Esophagus muscularis mucosa (tissue), 4 donors: ENCODE measurements around the gene TAMALIN. TPM values are rescaled to one million over a fixed set of nuclear protein-coding genes. Genes with fewer than 3 reads are reported as not detected.

Experiments used
- DNase-seq: peaks from one replicate; pipeline ENCODE4 v3.0.0-alpha.2; 2017; ENCODE audit errors: extremely low spot score
- H3K27ac ChIP-seq, 4 donors: fragments of 200-600 bp; sonication (generic); replicated peaks in 1 of 4; 1 replicate in 3 of 4; 2 replicates in 1 of 4; pipeline ENCODE4 v1.5.1; 2016 to 2019; ENCODE audit warnings: mild to moderate bottlenecking in 1 of 4
- H3K27me3 ChIP-seq, 4 donors: fragments of 200-600 bp; sonication (generic); one replicate each; pipeline versions ENCODE4 v1.5.1 to v1.6.0; 2016 to 2019
- H3K36me3 ChIP-seq, 4 donors: fragments of 200-600 bp; sonication (generic); one replicate each; pipeline ENCODE4 v1.5.1; 2016 to 2019
- H3K4me1 ChIP-seq, 4 donors: fragments of 200-600 bp; sonication (generic); one replicate each; pipeline ENCODE4 v1.5.1; 2016 to 2019
- H3K4me3 ChIP-seq, 4 donors: fragments of 200-600 bp; sonication (generic); 1 replicate in 2 of 4; 2 replicates in 2 of 4; pipeline ENCODE4 v1.5.1; 2016 to 2019; ENCODE audit warnings: mild to moderate bottlenecking in 4 of 4, moderate library complexity in 1 of 4
- H3K9me3 ChIP-seq, 4 donors: fragments of 200-600 bp; sonication (generic); 1 replicate in 3 of 4; 2 replicates in 1 of 4; pipeline ENCODE4 v1.5.1; 2016 to 2019
- CTCF ChIP-seq, 3 experiments: fragments of 200-600 bp in 2 of 3; fragments of 450-650 bp in 1 of 3; sonication (generic) in 2 of 3; IDR thresholded peaks; one replicate each; pipeline ENCODE4 v1.5.1; 2017 to 2019; ENCODE audit warnings: antibody characterized with exemption in 3 of 3, mild to moderate bottlenecking in 2 of 3, moderate library complexity in 1 of 3
- EP300 ChIP-seq: sonication (generic); formaldehyde crosslinking; IDR thresholded peaks from one replicate; pipeline ENCODE4 v1.6.1; 2017; ENCODE audit warnings: antibody characterized with exemption
- POLR2A ChIP-seq: fragments of 450-650 bp; IDR thresholded peaks from one replicate; pipeline ENCODE4 v1.6.1; 2017; ENCODE audit warnings: antibody characterized with exemption, moderate library complexity, mild to moderate bottlenecking, low read depth
- POLR2AphosphoS5 ChIP-seq, 2 donors: sonication (generic); formaldehyde crosslinking; IDR thresholded peaks; one replicate each; pipeline ENCODE4 v1.6.1; 2017; ENCODE audit warnings: antibody characterized with exemption in 2 of 2
- WGBS: methylation state at CpG from one replicate; pipeline ENCODE4 v1.1.5; 2018; 5-methylcytosine and 5-hydroxymethylcytosine counted together
- intact Hi-C: fragments of 100-400 bp; cut with DNase I; formaldehyde crosslinking; loops from one replicate; pipeline ENCODE4 v1.15.1; 2023
- total RNA-seq, 4 donors: library from RNA; depleted of rRNA; stranded (reverse); fragments of >200 nt; gene quantifications; one replicate each; pipeline versions ENCODE4 v1.1.0 to v1.2.1, GENCODE V29; 2016

The TAMALIN gene
- total RNA-seq, 4 donors from 2014 or later: 13.3 to 26.9 (median 18.3) TPM

- Histone ChIP-seq H3K27me3 (no peaks in the 10 kb centered on the region), H3K4me3 (no peak overlapping the region), H3K9me3 (no peaks in the 10 kb centered on the region), H3K36me3 (peaks cover 28 to 85% (median 72%) of the 10 kb centered on the region in 4 donors), H3K4me1 (peaks cover 0 to 7% (median 2%) of the 10 kb centered on the region in 4 donors), H3K27ac (no peak overlapping the region)
- no peak for TF ChIP-seq POLR2A
- peak in 2 of 3 experiments; percentile 94 for TF ChIP-seq CTCF (IDR thresholded peaks at IDR 0.05)
- no peak for TF ChIP-seq EP300
- peak in 1 of 2 donors; percentile 50 for TF ChIP-seq POLR2AphosphoS5 (IDR thresholded peaks at IDR 0.05)
- DNase-seq: no peak
- WGBS: 38% methylated on average over 7 of the region's 7 CpGs
- intact Hi-C loops: no loop called here
Observed at GRCh38 chr12:51980051-51980808, 26.5 kb upstream of the TAMALIN start.

GRCh38 chr12:51980809-51981127 is 26.0 kb upstream of the TAMALIN start:
- Histone ChIP-seq H3K4me3 (no peak overlapping the region), H3K27me3 (no peaks in the 10 kb centered on the region), H3K36me3 (peaks cover 28 to 85% (median 72%) of the 10 kb centered on the region in 4 donors), H3K9me3 (no peaks in the 10 kb centered on the region), H3K27ac (no peak overlapping the region), H3K4me1 (peaks cover 0 to 5% (median 2%) of the 10 kb centered on the region in 4 donors)
- intact Hi-C loops: no loop called here
- no peak for DNase-seq
- WGBS: 85% methylated on average over 10 of the region's 10 CpGs
- no peak for TF ChIP-seq POLR2A
- TF ChIP-seq POLR2AphosphoS5 (IDR thresholded peaks at IDR 0.05): no peak
- TF ChIP-seq EP300: no peak
- TF ChIP-seq CTCF (IDR thresholded peaks at IDR 0.05): no peak

- Histone ChIP-seq H3K27me3 (no peaks in the 10 kb centered on the region), H3K9me3 (no peaks in the 10 kb centered on the region), H3K36me3 (peaks cover 27 to 91% (median 80%) of the 10 kb centered on the region in 4 donors), H3K4me1 (peaks cover 0 to 5% (median 2%) of the 10 kb centered on the region in 4 donors), H3K27ac (no peak overlapping the region), H3K4me3 (no peak overlapping the region)
- DNase-seq: no peak
- intact Hi-C loops: no loop called here
- TF ChIP-seq CTCF (IDR thresholded peaks at IDR 0.05): no peak
- 78% methylated on average over 6 of the region's 6 CpGs for WGBS
Observed at GRCh38 chr12:51984657-51985056, 22.1 kb upstream of the TAMALIN start.

GRCh38 chr12:51985154-51985835 is 21.5 kb upstream of the TAMALIN start:
- H3K27ac ChIP-seq: no peak overlapping the region
- H3K4me3 ChIP-seq: no peak overlapping the region
- H3K9me3 ChIP-seq: no peaks in the 10 kb centered on the region
- H3K27me3 ChIP-seq: no peaks in the 10 kb centered on the region
- intact Hi-C loops: no loop called here
- H3K4me1 ChIP-seq: peaks cover 0 to 5% (median 0%) of the 10 kb centered on the region in 4 donors
- 91% methylated on average over 9 of the region's 9 CpGs for WGBS
- H3K36me3 ChIP-seq: peaks cover 27 to 98% (median 82%) of the 10 kb centered on the region in 4 donors
- no peak for DNase-seq
- TF ChIP-seq POLR2A: no peak
- TF ChIP-seq POLR2AphosphoS5 (IDR thresholded peaks at IDR 0.05): no peak
- TF ChIP-seq CTCF (IDR thresholded peaks at IDR 0.05): no peak
- no peak for TF ChIP-seq EP300
